GM21390 (cell line): ENCODE measurements around the gene SH3BGRL2.

Experiments used
- ATAC-seq: cut with Tn5 transposase; IDR thresholded peaks from one replicate; pipeline ENCODE4 v1.9.1; 2021; ENCODE audit not compliant: unreplicated experiment

The SH3BGRL2 gene

DNA sequence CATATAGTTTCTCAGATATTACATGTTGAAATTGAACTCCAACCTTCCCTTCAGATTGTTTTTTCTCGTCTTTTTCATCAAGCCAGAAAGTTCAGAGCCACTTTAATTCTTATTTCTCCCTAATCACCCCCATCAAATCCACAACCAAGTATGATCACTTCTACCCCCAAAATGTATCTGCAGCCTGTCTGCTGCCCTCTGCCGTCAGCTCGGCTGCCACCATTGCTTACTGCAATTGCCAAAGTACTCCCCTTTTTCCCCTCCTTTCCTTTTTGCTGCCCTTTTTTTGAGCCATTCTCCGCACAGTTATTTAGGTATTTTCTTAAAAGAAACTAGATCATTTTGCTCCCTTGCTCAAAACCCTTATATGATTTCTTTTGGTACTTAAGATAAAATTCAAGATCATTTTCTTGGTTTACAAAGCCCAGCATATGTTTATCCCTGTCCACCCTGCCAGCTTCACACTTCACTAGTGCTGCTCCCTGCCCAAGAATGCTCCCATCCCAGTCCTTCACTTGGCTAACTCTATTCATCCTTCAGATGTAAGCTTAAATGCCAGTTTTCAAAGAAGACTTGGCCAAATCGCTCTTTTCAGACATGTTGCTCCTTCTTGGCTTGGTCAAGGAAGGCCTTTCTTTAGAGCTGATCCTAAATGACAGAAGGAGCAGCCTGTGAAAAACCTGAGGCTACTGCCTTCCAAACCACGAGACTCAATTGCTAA, 63.7 kb downstream of the SH3BGRL2 start:
- ATAC-seq = no peak

DNA sequence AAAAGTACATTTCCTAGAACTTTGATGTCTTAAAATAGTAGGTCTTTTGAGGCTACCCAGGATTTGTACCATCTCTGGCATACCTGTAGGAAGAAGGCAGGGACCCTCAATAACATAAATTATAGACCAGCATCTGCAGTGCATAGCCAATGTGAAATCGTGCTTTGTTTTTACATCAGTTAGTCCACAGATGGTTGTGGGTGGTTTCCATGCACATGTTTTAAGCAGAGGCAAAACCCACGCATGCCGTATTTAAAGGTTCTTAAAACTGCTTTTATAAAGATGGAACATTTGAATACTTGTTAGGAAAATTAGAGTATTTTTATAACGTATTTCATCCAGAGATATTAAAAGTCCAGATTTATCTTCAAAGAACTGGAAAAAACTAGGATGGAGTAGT, 66.3 kb downstream of the SH3BGRL2 start:
- ATAC-seq = no peak

DNA sequence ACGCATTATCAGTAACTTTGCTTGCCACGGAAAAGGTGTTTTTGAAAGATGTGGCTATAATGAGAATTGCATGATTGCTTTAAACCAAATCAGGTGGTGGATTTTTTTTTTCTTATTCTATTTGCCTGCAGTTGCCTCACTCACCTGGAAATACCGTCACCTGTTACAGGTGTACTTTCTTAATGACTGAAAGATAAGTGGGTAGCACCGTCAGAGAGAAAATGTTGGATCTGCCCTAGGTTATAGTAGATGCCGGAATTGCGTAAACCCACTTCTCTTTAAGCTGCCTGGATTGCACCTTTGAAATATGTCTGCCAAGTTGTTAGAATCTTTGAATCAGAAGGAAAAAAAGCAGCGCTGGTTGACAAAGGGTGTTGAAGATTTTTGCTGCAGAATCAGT, 68.5 kb downstream of the SH3BGRL2 start:
- no peak for ATAC-seq

DNA sequence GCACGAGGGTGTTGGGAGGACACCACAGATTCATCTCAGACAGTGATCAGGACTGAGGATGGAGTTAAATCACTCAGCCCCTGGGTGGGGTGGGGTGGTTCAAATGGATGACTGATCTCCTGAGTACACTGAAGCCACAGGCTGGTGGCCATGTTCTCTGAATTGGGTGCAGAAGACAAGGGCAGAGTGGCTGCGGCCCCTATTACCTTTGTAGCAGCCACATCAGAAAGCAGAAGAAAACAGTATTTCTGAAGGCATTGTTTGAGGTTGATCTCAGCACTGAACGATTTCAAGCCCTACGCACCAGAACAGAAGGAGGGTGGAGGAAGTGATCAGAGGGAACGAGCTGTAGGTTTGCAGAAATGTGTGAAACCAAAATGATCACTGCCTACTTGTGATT, 71.6 kb downstream of the SH3BGRL2 start:
- no peak for ATAC-seq

DNA sequence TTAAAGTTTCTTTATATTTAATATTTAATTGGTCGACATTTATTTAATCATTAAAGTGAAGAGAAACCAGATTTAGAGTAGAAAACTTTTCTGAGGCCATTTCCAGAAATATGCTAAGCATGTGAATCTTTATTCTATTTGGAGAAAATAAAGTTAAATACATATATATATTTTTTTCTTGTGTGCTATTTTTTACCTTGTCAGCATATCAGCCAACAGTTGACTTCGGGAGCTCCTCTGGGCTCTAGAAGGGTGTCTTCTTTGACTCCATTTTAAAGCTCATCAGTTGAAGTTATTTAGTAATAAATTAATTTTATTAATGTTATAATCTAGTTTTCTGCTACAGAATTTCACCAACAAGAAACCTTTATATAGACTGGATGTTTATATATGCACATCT, 73.1 kb downstream of the SH3BGRL2 start:
- no peak for ATAC-seq

DNA sequence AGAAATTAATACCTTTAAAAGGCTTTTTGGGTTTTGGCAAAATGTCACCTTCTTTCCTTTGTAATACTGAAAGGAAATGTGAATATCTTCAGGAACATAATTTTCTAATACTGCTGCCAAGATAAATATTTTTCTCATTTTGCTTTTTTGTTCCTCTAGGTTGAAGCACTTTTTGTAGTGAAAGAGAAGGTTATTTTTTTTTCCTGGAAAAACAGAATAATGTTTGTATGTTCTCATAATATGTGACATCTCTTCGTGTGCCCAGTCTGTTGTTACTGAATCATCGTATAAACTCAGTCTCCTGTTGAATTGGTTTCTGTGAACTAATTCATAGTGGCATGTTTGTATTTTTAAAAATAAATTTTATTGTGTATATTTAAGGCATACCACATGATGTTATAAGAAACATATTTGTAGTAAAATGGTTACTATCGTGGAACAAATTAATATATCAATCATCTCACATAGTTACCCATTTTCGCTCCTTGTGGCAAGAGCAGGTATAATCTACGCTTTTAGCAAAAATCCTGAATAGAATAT, 74.4 kb downstream of the SH3BGRL2 start:
- ATAC-seq = no peak

DNA sequence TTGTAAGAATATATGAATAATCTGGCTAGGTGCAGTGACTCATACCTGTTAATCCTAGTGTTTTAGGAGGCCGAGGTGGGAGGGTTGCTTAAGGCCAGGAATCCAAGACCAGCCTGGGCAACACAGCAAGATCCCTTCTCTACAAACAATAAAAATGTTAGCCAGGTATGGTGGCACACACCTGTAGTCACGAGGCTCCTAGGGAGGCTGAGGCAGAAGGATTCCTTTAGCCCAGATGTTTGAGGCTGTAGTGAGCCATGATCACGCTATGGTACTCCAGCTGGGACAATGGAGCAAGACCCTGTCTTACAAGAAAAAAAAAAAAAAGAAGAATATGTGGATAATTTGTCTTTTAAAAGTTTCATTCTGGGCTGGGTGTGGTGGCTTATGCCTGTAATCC, 75.4 kb downstream of the SH3BGRL2 start:
- no peak for ATAC-seq

DNA sequence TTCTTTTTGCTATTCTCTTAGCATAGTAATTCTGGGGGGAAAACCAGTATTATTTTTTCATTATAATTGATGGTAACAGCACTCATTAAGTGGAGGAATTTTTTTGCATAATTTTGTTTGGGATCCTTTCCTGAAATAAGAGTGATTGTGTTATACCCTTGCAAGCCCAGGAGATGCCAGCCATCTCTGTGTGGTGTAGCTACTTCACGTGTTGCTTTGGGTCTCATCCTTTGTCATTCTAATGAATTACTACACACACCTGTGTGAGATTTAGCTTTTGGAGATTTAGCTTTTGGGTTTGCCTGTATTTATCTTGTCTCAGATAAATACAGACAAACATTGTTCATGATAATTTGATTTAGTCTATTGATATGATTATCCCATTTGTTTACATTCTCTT, 76.5 kb downstream of the SH3BGRL2 start:
- no peak for ATAC-seq

DNA sequence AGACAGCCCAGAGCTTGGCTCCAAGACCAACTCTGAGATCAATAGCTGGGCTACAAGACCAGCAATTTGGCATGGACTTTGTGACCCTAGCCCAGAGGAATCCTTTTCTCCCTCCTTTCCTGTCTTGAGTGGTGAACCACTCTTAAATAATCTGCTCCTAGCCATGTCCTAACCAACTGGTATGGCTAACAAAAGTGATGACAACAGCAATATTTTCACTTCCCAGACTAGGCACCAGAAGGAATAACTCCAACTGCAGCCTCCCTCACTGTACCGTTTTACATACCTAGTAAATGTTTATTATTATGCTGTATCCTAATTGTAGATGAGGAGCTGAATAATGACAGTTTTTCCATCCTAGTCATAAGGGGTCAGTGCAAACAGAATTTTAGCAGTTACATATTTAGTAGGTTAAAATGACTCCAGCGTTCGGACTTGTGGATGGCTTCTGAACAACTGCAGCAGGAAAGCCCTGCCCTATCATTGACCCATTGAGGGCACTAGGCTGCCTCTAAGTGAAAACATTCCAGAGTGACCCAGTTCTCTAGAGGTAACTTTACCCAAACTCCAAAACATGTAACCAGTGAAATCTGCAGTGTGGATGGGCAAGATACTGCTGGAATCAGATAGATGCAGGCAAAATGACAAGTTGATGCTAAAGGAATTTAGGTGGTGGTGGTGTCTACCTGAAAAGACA, 77.1 kb downstream of the SH3BGRL2 start:
- no peak for ATAC-seq

DNA sequence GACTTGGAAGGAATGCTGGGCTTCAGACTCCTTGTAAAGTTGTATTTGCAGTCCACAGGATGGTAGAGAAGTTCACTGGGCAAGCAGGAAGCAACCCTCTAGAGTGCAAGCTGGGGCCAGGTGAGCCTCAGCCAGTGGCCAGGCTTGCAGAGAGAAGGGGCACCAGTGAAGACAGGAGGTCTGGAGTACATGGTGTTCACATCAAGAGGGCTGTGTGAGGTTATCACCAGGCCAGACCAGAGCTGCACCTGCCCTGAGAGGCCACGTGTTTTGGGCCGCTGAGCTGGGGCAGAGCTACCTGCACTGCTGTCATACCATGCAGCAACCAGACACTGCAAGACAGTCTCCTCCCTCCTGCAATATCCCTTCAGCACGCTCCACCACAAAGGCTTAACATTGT, 79.0 kb downstream of the SH3BGRL2 start:
- ATAC-seq = no peak

DNA sequence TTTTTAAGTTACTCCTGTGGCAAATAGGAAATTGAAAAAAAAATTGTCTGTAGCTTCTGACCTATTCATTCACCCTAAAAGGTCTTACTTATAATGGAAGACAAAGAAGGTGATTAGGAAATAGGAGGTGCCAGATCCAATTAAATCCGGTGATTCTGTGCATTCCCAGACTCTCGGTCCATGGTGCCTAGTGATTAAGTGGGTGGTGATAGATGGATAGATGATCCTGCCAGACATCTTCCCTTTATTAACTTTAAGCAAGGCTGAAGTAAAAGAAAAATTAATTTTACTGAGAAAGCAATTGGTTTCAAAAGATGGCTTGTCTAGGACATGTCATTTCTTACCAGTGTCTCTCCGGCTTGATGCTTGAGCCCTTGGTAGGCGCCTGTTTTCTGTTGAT, 80.0 kb downstream of the SH3BGRL2 start:
- ATAC-seq = no peak

DNA sequence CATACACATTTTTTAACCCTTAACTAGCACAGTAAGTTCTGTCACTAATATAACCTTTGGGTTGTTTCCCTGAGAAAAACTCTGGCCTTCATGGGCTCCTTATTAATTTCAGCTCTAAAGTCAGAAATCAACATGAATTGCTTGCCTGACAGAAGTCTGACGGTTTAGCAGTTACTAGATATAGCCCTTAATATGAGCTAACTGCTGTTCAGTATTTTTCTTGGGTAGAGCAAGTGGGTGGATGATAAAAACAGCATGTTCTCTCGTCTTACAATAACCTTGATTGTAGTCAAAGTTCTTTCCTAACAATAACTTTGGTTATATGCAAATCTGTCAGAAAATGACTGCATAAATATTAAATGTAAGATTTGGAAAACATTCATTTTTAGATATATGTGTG, 81.0 kb downstream of the SH3BGRL2 start:
- ATAC-seq = no peak

DNA sequence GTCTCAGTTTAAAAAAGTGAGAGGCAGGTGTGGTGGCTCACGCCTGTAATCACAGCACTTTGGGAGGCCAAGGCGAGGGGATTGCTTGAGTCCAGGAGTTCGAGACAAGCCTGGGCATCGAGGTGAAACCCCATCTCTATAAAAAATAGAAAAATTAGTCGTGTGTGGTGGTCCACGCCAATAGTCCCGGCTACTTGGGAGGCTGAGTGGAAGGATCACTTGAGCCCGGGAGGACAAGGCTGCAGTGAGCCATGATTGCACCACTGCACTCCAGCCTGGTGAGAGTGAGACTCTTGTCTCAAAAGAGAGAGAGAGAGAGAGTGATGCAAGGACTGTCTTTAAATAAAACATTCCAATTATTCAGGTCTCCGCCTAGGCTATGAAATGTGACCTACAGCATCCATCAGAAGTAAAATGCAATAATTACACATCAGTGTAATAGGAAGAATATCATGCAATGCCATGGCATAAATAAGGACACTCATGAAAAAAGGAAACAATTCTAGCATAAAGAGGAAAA, 81.5 kb downstream of the SH3BGRL2 start:
- ATAC-seq = no peak

DNA sequence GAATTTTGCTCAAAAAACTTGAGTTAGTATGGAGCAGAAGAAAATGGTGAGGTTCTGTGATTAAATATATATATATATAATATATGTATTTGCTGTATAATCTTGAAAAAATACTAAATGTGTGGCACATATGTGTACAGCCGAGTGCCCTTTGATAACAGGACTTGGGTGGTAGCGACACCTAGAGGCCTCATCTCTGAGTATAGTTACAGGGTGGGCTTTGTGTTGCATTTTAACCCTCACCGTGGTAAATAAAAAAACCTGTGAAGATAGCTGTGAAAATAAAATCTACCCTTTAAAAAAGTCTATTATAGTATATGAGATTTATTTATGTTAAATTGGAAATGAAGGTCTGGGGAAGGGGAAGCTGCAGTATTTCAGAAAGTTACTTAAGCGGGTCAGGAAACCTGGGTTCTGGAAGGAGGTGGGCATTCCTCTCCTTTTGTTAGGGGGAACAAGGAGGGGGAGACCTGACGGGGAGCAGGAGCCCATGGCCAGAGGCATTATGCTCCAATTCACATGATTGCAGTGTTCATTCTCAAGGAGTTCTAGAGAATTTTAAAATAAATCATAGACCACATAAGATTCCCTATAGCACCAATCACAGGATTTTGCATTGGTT, 82.7 kb downstream of the SH3BGRL2 start:
- ATAC-seq = peak; percentile 73

DNA sequence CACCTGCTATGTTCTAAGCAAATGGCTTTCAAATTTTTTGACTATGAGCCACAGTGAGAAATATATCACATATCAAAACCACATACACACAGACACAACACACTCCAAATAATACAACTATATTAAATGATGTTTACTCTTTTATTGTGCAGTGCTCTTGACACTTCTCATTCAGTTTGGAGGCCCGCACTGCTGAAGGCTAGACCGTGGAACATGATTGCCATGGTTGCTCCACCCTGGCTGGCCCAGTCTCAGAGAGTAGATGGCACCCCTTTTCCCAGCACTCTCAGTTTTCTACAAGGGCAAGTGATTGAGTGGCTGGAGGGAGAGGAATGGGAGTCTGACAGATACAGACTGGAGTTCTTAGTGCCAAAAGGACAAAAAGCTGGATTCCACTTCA, 86.9 kb downstream of the SH3BGRL2 start:
- no peak for ATAC-seq

DNA sequence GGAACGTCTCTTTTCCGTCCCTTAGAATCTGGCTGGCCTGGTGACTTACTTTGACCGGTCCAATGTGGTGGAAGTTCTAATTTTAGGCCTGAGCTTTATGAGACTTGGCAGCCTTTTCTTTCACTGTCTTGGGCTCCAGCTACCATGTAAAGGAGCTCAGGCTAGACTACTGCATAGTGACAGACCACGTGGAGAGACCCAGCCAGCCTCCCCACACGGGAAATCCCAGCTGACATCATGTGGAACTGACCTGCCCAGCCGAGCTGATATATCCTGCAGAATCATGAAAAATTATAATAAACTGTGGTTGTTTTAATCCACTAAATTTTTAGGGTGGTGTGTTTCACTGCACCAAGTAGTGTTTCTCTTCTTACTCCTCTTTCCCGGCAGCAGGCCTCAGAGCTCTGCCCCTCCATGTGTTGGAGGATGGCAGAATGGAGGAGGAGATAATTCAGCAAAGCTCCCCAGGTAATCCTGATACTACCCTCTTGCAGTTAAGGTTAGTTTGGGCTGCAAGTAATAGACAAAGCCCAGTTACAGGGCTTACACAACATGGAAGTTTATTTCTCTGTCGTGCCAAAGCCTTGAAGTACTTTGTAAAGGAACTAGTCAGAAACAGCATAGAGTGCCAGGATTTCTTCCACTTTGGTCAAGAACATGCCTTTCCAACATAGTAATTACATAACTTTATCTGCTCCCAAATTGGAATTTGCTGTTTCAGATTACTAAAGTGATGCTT, 87.5 kb downstream of the SH3BGRL2 start:
- no peak for ATAC-seq

DNA sequence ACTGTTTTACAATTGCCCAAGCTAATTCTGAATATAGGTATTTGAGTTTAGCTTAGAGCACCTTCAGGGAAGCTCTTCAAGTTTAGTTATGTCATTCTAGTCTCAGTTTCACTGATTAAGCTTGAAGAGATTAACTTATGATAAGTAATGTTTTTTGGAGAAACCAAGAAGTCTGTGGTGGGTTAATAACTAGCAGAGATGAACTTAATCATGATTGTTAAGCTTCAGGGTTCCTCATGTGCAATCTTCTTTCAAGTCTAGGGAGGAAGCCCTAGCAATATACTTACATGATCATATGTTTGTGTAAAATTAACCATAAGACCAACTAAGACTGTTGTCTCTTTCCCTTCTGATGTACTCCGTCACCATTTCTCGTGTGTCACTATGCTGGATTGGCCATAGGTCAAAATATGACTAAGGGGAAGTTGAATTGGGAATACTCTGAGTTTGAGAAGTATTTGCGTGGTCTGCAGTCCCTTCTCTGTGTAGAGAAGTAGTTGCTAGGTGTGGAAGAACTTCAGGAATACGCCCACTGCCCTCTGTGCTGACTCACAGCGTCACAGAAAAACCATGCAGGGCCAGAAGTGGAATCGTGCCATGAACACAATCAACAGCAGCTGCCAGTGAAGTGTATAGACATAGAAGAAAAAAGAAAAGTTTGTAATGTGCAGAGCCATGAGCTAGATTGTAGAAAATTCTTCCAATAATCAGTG, 88.3 kb downstream of the SH3BGRL2 start:
- ATAC-seq = no peak

DNA sequence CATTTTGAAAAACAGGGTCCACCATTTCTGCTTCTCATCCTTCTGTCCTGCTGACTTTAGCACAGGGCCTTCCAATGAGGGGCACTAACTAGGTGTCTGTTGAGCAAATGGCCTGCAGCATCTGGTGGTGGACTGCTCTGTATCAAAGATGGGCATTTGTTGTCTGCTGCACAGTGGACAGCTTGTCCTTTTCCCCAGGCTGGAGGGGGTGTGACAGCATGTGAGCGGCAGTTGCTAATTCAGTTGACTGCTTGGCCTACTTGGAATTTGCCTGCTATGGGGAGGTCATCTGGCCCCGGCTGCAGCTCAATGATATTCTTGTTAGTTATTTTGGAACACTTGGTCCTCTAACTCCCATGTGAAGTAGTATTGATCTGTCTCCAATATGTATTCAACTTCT, 93.7 kb downstream of the SH3BGRL2 start:
- no peak for ATAC-seq

DNA sequence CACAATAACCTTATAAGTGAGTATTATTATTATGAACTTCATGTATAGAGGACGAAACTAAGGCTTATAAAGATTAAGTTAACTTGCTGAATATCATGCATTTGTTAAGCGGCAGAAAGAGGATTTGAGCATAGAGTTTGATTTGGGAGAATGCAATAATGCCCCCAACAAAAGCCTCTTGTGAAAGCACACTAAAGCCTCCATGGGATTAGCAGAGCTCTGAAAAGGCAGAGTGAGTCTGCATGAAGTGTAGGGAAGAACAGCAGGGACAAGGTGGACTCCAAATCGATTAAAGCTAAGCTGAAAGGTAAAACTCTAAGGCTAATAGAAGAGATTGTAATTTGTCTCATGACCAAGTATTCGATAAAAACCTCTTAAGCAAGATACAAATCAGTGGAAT, 100.3 kb downstream of the SH3BGRL2 start:
- no peak for ATAC-seq

DNA sequence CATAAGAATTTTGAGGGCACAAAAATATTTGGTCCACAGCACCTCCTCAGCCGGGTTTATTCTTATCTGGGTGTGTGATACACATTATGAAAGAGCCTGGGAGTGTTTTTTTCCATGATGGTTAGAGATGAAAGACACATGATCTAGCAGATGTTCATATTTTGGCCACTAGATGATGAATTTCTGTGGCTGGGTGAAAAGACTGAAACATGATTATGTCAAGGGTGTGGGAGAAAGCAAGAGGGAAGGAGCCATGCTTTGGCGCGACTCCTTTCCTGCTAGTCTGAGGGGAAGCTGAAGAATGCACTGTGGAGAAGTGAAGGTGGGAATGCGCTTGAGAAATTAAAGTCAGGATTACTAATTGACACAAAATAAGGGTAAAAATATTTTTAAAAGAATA, 102.3 kb downstream of the SH3BGRL2 start:
- ATAC-seq = no peak

DNA sequence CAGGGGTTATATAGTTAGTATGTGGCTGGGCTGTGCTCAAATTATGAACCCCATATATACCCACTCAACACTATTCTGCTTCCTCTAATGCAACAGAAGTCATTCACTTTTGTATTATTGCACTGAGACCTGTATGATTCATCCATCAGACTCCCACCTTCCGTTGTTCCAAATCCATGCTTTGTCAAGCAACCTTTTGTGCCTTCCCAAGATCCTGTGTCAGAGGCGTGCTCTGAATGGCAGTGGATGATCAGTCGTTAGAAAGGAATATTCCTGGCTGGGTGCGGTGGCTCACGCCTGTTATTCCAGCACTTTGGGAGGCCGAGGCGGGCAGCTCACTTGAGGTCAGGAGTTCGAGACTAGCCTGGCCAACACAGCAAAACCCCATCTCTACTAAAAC, 103.2 kb downstream of the SH3BGRL2 start:
- no peak for ATAC-seq
